Nephron (organoid): ENCODE measurements around the gene UBN1.
A peak's percentile ranks its signal among the peaks of the same experiment; 100 is the strongest.
"Not testable (repeated sequence)": the region's sequence is repeated elsewhere in the genome, so short reads cannot be mapped to it uniquely, and the experiment has no call there.

ENCODE experiments used
- H3K27ac Mint-ChIP-seq, 3 experiments: 2 replicates each; pipeline ENCODE4 v1.8.0; 2020; ENCODE audit warnings: mixed read lengths in 3 of 3, mild to moderate bottlenecking in 2 of 3, moderate library complexity in 1 of 3
- H3K27me3 Mint-ChIP-seq: 2 replicates; pipeline ENCODE4 v1.8.0; 2021; ENCODE audit warnings: low read depth, mild to moderate bottlenecking, moderate library complexity, mixed read lengths
- H3K36me3 Mint-ChIP-seq: 2 replicates; pipeline ENCODE4 v1.8.0; 2020; ENCODE audit warnings: low read depth, mixed read lengths
- H3K4me1 Mint-ChIP-seq: 2 replicates; pipeline ENCODE4 v1.8.0; 2020; ENCODE audit warnings: mixed read lengths
- H3K4me3 Mint-ChIP-seq, 3 experiments: 2 replicates each; pipeline ENCODE4 v1.8.0; 2020; ENCODE audit warnings: mild to moderate bottlenecking in 3 of 3, mixed read lengths in 3 of 3, moderate library complexity in 2 of 3
- H3K9me3 Mint-ChIP-seq: 2 replicates; pipeline ENCODE4 v1.8.0; 2020; ENCODE audit warnings: mixed read lengths
- TF ChIP-seq, protein P1 (sequence below), 3 experiments: fragments of 200-600 bp; sonication (generic); IDR thresholded peaks; one replicate each; pipeline ENCODE4 v1.5.0; 2021; ENCODE audit warnings: antibody characterized with exemption in 3 of 3; ENCODE audit not compliant: unreplicated experiment in 3 of 3

The UBN1 gene

DNA sequence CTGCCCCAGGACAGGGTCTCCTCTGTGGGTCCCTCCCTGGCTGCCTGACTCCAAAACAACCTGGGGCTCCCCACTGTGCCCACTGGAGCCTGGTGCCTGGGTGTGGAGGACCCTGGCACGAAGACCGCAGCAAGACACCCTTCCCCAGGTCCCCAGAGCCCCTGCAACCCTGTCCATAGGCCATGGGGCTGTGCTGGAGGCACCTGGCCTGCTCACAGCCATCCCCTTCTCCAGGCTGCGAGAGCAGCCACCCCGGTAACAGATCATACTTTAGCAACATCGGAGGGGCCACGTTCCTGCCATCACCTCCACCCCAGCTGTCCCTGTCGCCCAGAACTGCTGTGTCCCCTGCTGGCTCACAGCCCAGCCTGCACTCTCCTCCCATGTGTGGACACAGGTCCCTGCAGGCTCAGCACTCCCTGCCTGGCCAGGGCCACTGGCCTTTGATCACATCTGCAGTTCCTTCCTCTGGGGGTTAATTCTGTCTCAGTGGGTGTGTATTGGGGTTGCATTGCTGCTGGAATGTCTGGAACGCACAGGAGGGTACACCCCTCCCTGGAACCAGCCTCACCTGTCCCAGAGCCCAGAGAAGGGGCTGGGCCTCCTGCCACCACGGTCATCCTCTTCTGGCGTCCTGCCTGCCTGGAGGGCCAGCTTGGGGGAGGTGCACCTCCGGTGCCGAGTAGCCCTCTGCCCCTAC lies 77.5 kb downstream of the UBN1 start:
- peaks cover 23% of the 10 kb centered on the region for H3K9me3 Mint-ChIP-seq
- H3K27ac Mint-ChIP-seq, result peak overlapping the region; percentile 44 to 88 (median 81)
- peaks cover 21% of the 10 kb centered on the region for H3K27me3 Mint-ChIP-seq
- peaks cover 12% of the 10 kb centered on the region for H3K36me3 Mint-ChIP-seq
- no peak overlapping the region for H3K4me3 Mint-ChIP-seq
- H3K4me1 Mint-ChIP-seq, result peaks cover 11% of the 10 kb centered on the region
- TF ChIP-seq, protein P1, sequence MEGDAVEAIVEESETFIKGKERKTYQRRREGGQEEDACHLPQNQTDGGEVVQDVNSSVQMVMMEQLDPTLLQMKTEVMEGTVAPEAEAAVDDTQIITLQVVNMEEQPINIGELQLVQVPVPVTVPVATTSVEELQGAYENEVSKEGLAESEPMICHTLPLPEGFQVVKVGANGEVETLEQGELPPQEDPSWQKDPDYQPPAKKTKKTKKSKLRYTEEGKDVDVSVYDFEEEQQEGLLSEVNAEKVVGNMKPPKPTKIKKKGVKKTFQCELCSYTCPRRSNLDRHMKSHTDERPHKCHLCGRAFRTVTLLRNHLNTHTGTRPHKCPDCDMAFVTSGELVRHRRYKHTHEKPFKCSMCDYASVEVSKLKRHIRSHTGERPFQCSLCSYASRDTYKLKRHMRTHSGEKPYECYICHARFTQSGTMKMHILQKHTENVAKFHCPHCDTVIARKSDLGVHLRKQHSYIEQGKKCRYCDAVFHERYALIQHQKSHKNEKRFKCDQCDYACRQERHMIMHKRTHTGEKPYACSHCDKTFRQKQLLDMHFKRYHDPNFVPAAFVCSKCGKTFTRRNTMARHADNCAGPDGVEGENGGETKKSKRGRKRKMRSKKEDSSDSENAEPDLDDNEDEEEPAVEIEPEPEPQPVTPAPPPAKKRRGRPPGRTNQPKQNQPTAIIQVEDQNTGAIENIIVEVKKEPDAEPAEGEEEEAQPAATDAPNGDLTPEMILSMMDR (IDR thresholded peaks at IDR 0.05; ENCODE audit: unreplicated experiment in 3 of 3), result no peak

DNA sequence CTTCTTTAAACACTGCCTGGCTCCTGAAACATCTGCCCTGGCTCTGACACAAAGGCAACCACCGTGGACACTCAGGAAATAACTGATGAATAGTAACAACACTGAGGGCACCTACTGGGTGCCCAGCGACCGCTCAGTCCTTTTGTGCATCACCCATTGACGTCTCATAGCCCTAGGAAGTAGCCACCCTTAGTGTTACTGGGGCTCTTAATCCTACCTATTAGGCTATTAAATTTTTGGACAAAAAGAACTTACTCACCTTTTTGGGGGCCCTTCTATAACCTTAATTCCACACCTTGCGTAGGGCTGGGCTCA lies 78.0 kb downstream of the UBN1 start:
- peaks cover 12% of the 10 kb centered on the region for H3K36me3 Mint-ChIP-seq

DNA sequence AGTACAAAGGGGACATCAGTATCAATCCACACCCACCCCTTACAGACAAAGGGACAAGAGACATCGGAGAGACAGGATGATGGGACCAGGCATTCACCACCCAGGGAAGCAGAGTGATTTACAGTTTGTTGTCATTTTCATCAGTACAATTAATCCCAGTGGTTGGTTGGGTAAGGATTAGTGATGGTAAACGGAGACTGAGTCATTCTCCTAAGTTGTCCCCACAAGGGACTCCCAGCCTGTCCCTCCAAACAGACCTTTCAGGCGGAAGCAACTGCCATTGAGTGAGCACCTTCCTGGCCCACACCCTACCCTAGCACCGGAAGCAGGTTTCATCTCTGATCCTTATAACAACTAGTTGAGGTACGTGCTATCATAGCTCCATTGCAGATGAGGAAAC lies 78.5 kb downstream of the UBN1 start:
- peaks cover 23% of the 10 kb centered on the region for H3K9me3 Mint-ChIP-seq
- TF ChIP-seq, protein P1 (IDR thresholded peaks at IDR 0.05; ENCODE audit: unreplicated experiment in 3 of 3), result no peak
- no peak overlapping the region for H3K4me3 Mint-ChIP-seq
- peaks cover 11% of the 10 kb centered on the region for H3K4me1 Mint-ChIP-seq
- H3K27me3 Mint-ChIP-seq, result peaks cover 24% of the 10 kb centered on the region
- H3K27ac Mint-ChIP-seq, result no peak overlapping the region
- peaks cover 12% of the 10 kb centered on the region for H3K36me3 Mint-ChIP-seq

More for the DNA sequence above, 78.0 kb downstream of the UBN1 start:
- TF ChIP-seq, protein P1 (IDR thresholded peaks at IDR 0.05; ENCODE audit: unreplicated experiment in 3 of 3), result no peak
- H3K27ac Mint-ChIP-seq, result peak overlapping the region; percentile 44 to 88 (median 81)
- H3K4me3 Mint-ChIP-seq, result no peak overlapping the region
- H3K9me3 Mint-ChIP-seq, result peaks cover 23% of the 10 kb centered on the region
- peaks cover 21% of the 10 kb centered on the region for H3K27me3 Mint-ChIP-seq
- H3K4me1 Mint-ChIP-seq, result peaks cover 11% of the 10 kb centered on the region

DNA sequence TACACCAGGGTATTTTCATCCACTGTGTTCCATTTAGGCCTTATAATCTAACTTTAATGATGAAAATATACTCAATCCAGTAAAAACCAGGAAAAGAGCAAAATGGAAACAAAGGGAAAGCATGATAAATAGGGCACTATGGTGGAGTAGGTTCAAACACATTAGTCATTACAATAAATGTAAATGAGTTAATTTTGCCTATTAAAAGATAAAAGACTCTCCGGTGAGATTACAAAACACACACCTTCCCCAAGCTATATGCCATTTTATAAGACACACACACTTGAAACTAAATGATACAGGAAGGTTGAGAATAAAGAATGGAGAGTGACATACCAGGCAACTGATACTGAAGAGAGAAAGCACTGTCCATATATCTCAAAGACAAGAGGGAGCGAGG lies 79.6 kb downstream of the UBN1 start:
- Mint-ChIP-seq H3K9me3 (peaks cover 23% of the 10 kb centered on the region), H3K27me3 (peaks cover 28% of the 10 kb centered on the region), H3K4me1 (peaks cover 11% of the 10 kb centered on the region), H3K4me3 (no peak overlapping the region), H3K27ac (no peak overlapping the region), H3K36me3 (peaks cover 12% of the 10 kb centered on the region)
- TF ChIP-seq, protein P1 (IDR thresholded peaks at IDR 0.05; ENCODE audit: unreplicated experiment in 3 of 3), result no peak

DNA sequence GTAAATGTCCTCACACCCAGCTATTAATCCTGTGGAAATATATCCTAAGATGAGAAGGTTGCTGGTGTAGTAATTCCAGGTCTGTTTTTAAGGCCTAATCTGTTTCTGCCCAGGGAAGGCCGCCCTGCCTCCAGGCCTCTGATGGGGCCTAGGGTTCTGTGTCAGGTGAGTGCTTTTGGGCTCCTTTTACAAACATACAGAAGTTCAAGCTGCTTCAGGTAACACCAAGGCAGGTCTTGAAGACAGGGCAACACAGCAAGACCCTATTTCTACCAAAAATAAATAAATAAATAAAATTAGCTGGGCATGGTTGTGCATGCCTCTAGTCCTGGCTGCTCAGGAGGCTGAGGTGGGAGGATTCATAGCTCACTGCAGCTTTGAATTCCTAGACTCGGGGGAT lies 80.4 kb downstream of the UBN1 start:
- H3K9me3 Mint-ChIP-seq, result peaks cover 23% of the 10 kb centered on the region
- H3K36me3 Mint-ChIP-seq, result peaks cover 12% of the 10 kb centered on the region
- no peak overlapping the region for H3K4me3 Mint-ChIP-seq
- H3K4me1 Mint-ChIP-seq, result peaks cover 11% of the 10 kb centered on the region
- TF ChIP-seq, protein P1 (IDR thresholded peaks at IDR 0.05; ENCODE audit: unreplicated experiment in 3 of 3), result no peak
- H3K27me3 Mint-ChIP-seq, result peaks cover 28% of the 10 kb centered on the region
- H3K27ac Mint-ChIP-seq, result no peak overlapping the region

DNA sequence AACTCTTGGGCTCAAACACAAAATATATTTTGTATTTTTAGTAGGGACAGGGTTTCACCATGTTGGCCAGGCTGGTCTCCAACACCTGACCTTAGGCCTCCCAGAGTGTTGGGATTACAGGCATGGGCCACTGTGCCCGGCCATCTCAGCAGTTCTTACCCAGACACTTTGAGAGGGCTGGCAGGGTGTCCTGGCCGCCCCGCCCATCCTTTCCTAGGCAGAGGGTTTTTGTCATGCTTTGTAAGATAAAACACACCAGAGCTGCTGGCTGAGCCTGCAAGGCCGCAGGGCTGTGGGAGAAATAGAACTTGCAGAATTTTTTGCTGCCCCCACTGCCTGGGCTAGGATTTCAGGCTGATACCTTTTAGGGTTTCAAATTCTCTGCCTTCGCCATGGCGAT lies 80.9 kb downstream of the UBN1 start:
- Mint-ChIP-seq H3K4me1 (peaks cover 11% of the 10 kb centered on the region), H3K9me3 (peaks cover 23% of the 10 kb centered on the region), H3K4me3 (no peak overlapping the region), H3K27ac (no peak overlapping the region), H3K27me3 (peaks cover 28% of the 10 kb centered on the region), H3K36me3 (peaks cover 12% of the 10 kb centered on the region)
- TF ChIP-seq, protein P1 (IDR thresholded peaks at IDR 0.05; ENCODE audit: unreplicated experiment in 3 of 3), result no peak

DNA sequence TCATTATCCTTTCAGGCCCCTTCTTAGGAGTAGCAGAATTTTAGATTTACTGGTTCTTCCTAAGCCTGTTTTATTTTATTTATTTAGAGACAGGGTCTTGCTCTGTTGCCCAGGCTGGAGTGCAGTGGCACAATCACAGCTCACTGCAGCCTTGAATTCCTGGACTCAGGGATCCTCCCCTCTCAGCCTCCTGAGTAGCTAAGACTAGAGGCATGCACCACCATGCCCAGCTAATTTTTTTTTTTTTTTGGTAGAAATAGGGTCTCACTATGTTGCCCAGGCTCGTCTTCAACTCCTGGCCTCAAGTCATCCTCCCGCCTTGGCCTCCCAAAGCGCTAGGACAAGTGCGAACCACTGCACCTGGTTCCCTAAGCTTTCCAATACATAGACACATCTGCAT lies 82.3 kb downstream of the UBN1 start:
- Mint-ChIP-seq H3K9me3 (peaks cover 23% of the 10 kb centered on the region), H3K27ac (peak overlapping the region in 1 of 3 experiments; percentile 58), H3K27me3 (peaks cover 39% of the 10 kb centered on the region), H3K36me3 (peaks cover 12% of the 10 kb centered on the region)
- H3K4me3 Mint-ChIP-seq, H3K4me1 Mint-ChIP-seq: not testable (repeated sequence)
